ENCODE data around the gene PLEKHF1. TPM values are rescaled to one million over a fixed set of nuclear protein-coding genes. Genes with fewer than 3 reads are reported as not detected.

The PLEKHF1 gene
- total and polyA plus RNA-seq, 2 donors (not counting 1 experiment from before 2014, with no cell fraction given): 5.5 to 9.8 TPM

GRCh38 chr19:29695765-29696564, 30.7 kb downstream of the PLEKHF1 start:
- H3K27me3 ChIP-seq (replicated peaks in 1 of 4; ENCODE audit: control extremely low read depth in 1 of 4, control insufficient read depth in 3 of 4, insufficient read depth in 4 of 4, low read length in 3 of 4): no peaks in the 10 kb centered on the region
- no peak overlapping the region for H3K27ac Mint-ChIP-seq
- H3K4me2 ChIP-seq (replicated peaks; ENCODE audit: low read depth, low read length, poor library complexity, severe bottlenecking): no peak overlapping the region
- H2AFZ ChIP-seq (ENCODE audit: insufficient read depth, low read depth, low read length, poor library complexity, severe bottlenecking): no peak overlapping the region
- H3K79me2 ChIP-seq (ENCODE audit: control insufficient read depth, insufficient read depth, low read length): peaks cover 28% of the 10 kb centered on the region
- ChIA-PET CTCF (interaction anchor here (1.0 to 5.0 kb wide), 4 partner anchors 20 to 86 kb away, joined by 3 to 50 read pairs (median 20); partner anchors contain the start of genes C19orf12 and PLEKHF1), POLR2A (no interaction called here)
- no peaks in the 10 kb centered on the region for H3K27me3 Mint-ChIP-seq
- H3K4me3 ChIP-seq (ENCODE audit: control extremely low read depth in 1 of 5, extremely low read depth in 1 of 5, insufficient read depth in 1 of 5, low read depth in 2 of 5, low read length in 4 of 5): no peak overlapping the region
- 92% methylated on average over 5 of the region's 6 CpGs for WGBS (ENCODE audit: insufficient coverage)
- peak overlapping the region in 1 of 2 donors; percentile 30 for H3K27ac ChIP-seq (ENCODE audit: low read length in 2 of 2)
- no peaks in the 10 kb centered on the region for H4K20me1 ChIP-seq (ENCODE audit: control insufficient read depth, insufficient read depth, low read length, poor library complexity, severe bottlenecking)
- H3K9ac ChIP-seq (ENCODE audit: low read length): no peak overlapping the region
- peak; percentile 36 for DNase-seq
- no peaks in the 10 kb centered on the region for H3K9me3 Mint-ChIP-seq (ENCODE audit: insufficient read depth)
- H3K4me3 Mint-ChIP-seq: no peak overlapping the region
- TF ChIP-seq CTCF (IDR thresholded peaks at IDR 0.05) (no peak), EZH2 (IDR thresholded peaks at IDR 0.05; ENCODE audit: borderline replicate concordance, insufficient read depth, low read depth, low read length, poor library complexity, severe bottlenecking) (no peak)
- H3K4me1 ChIP-seq (ENCODE audit: control insufficient read depth in 2 of 2, insufficient read depth in 2 of 2, low read length in 2 of 2): peaks cover 21 to 23% of the 10 kb centered on the region in 2 donors
- H3K9me3 ChIP-seq (ENCODE audit: control extremely low read depth in 1 of 3, control insufficient read depth in 2 of 3, insufficient read depth in 1 of 3, low read length in 2 of 3): peaks cover 0 to under 1% (median under 1%) of the 10 kb centered on the region in 3 donors
- no peak for ATAC-seq (ENCODE audit: low read depth)
- peaks cover 22% of the 10 kb centered on the region for H3K4me1 Mint-ChIP-seq
- no peaks in the 10 kb centered on the region for H3K36me3 ChIP-seq (replicated peaks in 1 of 2; ENCODE audit: control extremely low read depth in 1 of 2, control insufficient read depth in 1 of 2, extremely low read depth in 1 of 2, insufficient read depth in 2 of 2, low read length in 1 of 2)
- intact Hi-C loops (cut with micrococcal nuclease): loop anchor here (2.0 kb wide), 1 partner anchor 31 kb away; the partner anchor contains the start of gene PLEKHF1

DNA sequence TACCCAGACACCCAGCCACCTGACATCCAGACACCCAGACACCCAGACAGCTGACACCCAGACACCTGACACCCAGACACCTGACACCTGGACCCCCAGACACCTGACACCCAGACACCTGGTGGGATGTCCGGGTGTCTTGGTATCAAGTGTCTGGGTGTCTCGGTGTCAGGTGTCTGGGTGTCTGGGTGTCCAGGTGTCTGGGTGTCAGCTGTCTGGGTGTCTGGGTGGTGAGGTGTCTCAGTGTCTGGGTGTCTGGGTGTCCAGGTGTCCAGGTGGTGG, 31.2 kb downstream of the PLEKHF1 start:
- no peaks in the 10 kb centered on the region for H3K27me3 Mint-ChIP-seq
- TF ChIP-seq EZH2 (IDR thresholded peaks at IDR 0.05; ENCODE audit: borderline replicate concordance, insufficient read depth, low read depth, low read length, poor library complexity, severe bottlenecking): no peak
- no peak for TF ChIP-seq CTCF (IDR thresholded peaks at IDR 0.05)
- peaks cover 21 to 23% of the 10 kb centered on the region in 2 donors for H3K4me1 ChIP-seq (ENCODE audit: control insufficient read depth in 2 of 2, insufficient read depth in 2 of 2, low read length in 2 of 2)
- H3K9me3 Mint-ChIP-seq (ENCODE audit: insufficient read depth): no peaks in the 10 kb centered on the region
- no peak overlapping the region for H3K9ac ChIP-seq (ENCODE audit: low read length)
- 80% methylated on average over 1 of the region's 2 CpGs for WGBS (ENCODE audit: insufficient coverage)
- H3K4me1 Mint-ChIP-seq: peaks cover 20% of the 10 kb centered on the region
- no peak overlapping the region for H3K4me2 ChIP-seq (replicated peaks; ENCODE audit: low read depth, low read length, poor library complexity, severe bottlenecking)
- ChIA-PET CTCF (interaction anchor here (1.0 kb wide), 1 partner anchor 20 kb away, joined by 3 read pairs; no protein-coding TSS in a partner anchor), POLR2A (no interaction called here)
- no peak for ATAC-seq (ENCODE audit: low read depth)
- no peak overlapping the region for H3K4me3 ChIP-seq (ENCODE audit: control extremely low read depth in 1 of 5, extremely low read depth in 1 of 5, insufficient read depth in 1 of 5, low read depth in 2 of 5, low read length in 4 of 5)
- no peaks in the 10 kb centered on the region for H3K27me3 ChIP-seq (replicated peaks in 1 of 4; ENCODE audit: control extremely low read depth in 1 of 4, control insufficient read depth in 3 of 4, insufficient read depth in 4 of 4, low read length in 3 of 4)
- peaks cover 28% of the 10 kb centered on the region for H3K79me2 ChIP-seq (ENCODE audit: control insufficient read depth, insufficient read depth, low read length)
- H3K27ac Mint-ChIP-seq: no peak overlapping the region
- H2AFZ ChIP-seq (ENCODE audit: insufficient read depth, low read depth, low read length, poor library complexity, severe bottlenecking): no peak overlapping the region
- no peaks in the 10 kb centered on the region for H4K20me1 ChIP-seq (ENCODE audit: control insufficient read depth, insufficient read depth, low read length, poor library complexity, severe bottlenecking)
- H3K27ac ChIP-seq (ENCODE audit: low read length in 2 of 2): peak overlapping the region in 1 of 2 donors; percentile 30
- intact Hi-C loops (cut with micrococcal nuclease): no loop called here
- H3K9me3 ChIP-seq (ENCODE audit: control extremely low read depth in 1 of 3, control insufficient read depth in 2 of 3, insufficient read depth in 1 of 3, low read length in 2 of 3): no peaks in the 10 kb centered on the region
- no peak overlapping the region for H3K4me3 Mint-ChIP-seq
- no peak for DNase-seq
- no peaks in the 10 kb centered on the region for H3K36me3 ChIP-seq (replicated peaks in 1 of 2; ENCODE audit: control extremely low read depth in 1 of 2, control insufficient read depth in 1 of 2, extremely low read depth in 1 of 2, insufficient read depth in 2 of 2, low read length in 1 of 2)
